Nephron progenitor cell (in vitro differentiated cells): Measurements from ENCODE around the gene PAOX.
"Not testable (repeated sequence)": the region's sequence is repeated elsewhere in the genome, so short reads cannot be mapped to it uniquely, and the experiment has no call there.

Experiments used
- DNase-seq: peaks from one replicate; pipeline ENCODE4 v3.0.0; 2021
- H3K27ac Mint-ChIP-seq: 2 replicates; pipeline ENCODE4 v1.8.0; 2021; ENCODE audit warnings: mild to moderate bottlenecking, moderate library complexity, mixed read lengths
- H3K27me3 Mint-ChIP-seq: 2 replicates; pipeline ENCODE4 v1.8.0; 2021; ENCODE audit warnings: mild to moderate bottlenecking, low read depth, mixed read lengths; ENCODE audit not compliant: poor library complexity
- H3K36me3 Mint-ChIP-seq: 2 replicates; pipeline ENCODE4 v1.8.0; 2021; ENCODE audit warnings: low read depth, mixed read lengths
- H3K4me1 Mint-ChIP-seq: 2 replicates; pipeline ENCODE4 v1.8.0; 2021; ENCODE audit warnings: mixed read lengths
- H3K4me3 Mint-ChIP-seq: 2 replicates; pipeline ENCODE4 v1.8.0; 2021; ENCODE audit warnings: mild to moderate bottlenecking, moderate library complexity, mixed read lengths
- H3K9me3 Mint-ChIP-seq: 2 replicates; pipeline ENCODE4 v1.8.0; 2021; ENCODE audit warnings: mild to moderate bottlenecking, moderate library complexity, mixed read lengths
- TF ChIP-seq, protein P1 (sequence below): fragments of 200-600 bp; sonication (generic); IDR thresholded peaks from 2 replicates; pipeline ENCODE4 v1.5.0; 2021; ENCODE audit warnings: antibody characterized with exemption

PAOX gene

DNA sequence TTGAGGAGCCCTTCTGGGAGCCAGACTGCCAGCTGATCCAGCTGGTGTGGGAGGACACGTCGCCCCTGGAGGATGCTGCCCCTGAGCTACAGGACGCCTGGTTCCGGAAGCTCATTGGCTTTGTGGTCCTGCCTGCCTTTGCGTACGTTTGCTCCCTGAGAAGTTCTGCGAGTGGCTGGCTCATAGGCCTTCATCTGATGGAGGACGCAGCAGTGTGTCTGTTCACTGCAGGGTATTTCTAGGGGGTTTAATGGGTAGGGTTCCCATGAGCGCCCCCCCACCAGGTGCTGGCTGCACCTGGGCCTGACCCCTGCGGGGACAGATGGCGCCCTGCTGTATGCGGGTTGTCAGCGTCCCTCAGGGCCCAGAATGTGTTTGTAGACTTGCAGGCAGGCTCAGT, 5.0 kb downstream of the PAOX start:
- H3K4me1 Mint-ChIP-seq = peaks cover 13% of the 10 kb centered on the region
- H3K36me3 Mint-ChIP-seq = peaks cover 5% of the 10 kb centered on the region
- no peak overlapping the region for H3K27ac Mint-ChIP-seq
- no peak for DNase-seq
- H3K4me3 Mint-ChIP-seq = no peak overlapping the region
- peaks cover 53% of the 10 kb centered on the region for H3K27me3 Mint-ChIP-seq
- TF ChIP-seq, protein P1, sequence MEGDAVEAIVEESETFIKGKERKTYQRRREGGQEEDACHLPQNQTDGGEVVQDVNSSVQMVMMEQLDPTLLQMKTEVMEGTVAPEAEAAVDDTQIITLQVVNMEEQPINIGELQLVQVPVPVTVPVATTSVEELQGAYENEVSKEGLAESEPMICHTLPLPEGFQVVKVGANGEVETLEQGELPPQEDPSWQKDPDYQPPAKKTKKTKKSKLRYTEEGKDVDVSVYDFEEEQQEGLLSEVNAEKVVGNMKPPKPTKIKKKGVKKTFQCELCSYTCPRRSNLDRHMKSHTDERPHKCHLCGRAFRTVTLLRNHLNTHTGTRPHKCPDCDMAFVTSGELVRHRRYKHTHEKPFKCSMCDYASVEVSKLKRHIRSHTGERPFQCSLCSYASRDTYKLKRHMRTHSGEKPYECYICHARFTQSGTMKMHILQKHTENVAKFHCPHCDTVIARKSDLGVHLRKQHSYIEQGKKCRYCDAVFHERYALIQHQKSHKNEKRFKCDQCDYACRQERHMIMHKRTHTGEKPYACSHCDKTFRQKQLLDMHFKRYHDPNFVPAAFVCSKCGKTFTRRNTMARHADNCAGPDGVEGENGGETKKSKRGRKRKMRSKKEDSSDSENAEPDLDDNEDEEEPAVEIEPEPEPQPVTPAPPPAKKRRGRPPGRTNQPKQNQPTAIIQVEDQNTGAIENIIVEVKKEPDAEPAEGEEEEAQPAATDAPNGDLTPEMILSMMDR = no peak
- no peaks in the 10 kb centered on the region for H3K9me3 Mint-ChIP-seq

DNA sequence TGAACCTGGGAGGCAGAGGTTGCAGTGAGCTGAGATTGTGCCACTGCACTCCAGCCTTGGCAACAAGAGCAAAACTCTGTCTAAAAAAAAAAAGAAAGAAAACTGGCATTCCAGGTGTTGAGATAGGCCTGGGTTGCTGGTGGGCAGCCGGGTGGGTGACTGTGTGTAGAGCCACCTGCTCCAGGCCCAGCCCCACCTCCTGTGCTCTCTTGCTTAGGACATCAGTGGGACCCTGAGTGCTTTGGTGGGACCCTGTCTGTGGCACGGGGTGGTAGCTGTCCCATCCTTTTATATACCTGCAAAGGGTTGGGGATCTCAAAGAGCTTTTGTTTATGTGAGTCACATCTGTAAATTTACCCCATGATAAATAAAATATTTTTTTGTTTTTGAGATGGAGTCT, 6.2 kb downstream of the PAOX start:
- H3K27ac Mint-ChIP-seq = no peak overlapping the region
- TF ChIP-seq, protein P1 = no peak
- DNase-seq = no peak
- H3K27me3 Mint-ChIP-seq = peaks cover 48% of the 10 kb centered on the region
- H3K9me3 Mint-ChIP-seq = no peaks in the 10 kb centered on the region
- no peak overlapping the region for H3K4me3 Mint-ChIP-seq
- peaks cover 19% of the 10 kb centered on the region for H3K4me1 Mint-ChIP-seq
- peaks cover 5% of the 10 kb centered on the region for H3K36me3 Mint-ChIP-seq

DNA sequence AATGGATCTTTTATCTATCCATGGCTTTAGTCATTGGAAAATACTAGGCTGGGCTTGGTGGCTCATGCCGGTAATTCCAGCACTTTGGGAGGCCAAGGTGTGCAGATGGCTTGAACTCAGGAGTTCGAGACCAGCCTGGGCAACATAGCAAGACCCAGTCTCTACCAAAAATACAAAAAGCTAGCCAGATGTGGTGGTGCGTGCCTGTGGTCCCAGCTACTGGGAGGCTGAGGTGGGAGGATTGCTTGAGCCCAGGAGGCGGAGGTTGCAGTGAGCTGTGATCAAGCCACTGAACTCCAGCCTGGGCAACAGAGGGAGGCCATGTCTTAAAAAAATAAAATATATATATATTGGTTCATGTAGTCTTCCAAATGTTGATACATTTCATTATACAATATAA, 7.9 kb downstream of the PAOX start:
- peaks cover 35% of the 10 kb centered on the region for H3K27me3 Mint-ChIP-seq
- not testable (repeated sequence) for DNase-seq, H3K36me3 Mint-ChIP-seq

DNA sequence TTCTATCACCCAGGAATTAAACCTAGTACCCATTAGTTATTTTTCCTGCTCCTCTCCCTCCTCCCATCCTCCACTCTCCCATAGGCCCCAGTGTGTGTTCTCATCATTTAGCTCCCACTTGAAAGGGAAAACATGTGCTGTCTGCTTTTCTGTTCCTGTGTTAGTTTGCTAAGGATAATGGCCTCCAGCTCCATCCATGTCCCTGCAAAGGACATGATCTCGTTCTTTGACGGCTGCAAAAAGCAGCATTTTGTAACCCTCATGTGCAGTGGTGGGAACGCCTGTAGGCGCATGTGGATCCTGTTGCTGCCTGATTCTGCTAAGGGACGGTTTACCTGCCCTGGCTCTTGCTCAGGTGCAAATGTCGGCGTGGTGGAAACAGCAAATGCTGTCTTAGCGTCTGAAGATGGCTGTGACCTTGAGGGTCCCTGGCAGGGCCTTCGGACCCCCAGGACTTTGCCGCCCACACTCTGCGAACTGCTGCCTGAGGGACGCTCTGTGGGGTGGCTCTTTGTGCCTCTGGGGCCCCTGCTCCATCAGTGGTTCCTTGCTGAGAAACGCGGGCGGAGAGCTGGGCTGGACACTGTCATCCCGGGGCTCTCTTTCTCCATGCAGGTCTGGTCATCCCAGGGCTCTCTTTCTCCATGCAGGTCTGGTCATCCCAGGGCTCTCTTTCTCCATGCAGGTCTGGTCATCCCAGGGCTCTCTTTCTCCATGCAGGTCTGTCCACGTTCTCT, 9.3 kb downstream of the PAOX start:
- H3K27me3 Mint-ChIP-seq = peaks cover 24% of the 10 kb centered on the region
- no peaks in the 10 kb centered on the region for H3K36me3 Mint-ChIP-seq
- no peak overlapping the region for H3K27ac Mint-ChIP-seq
- H3K4me3 Mint-ChIP-seq = no peak overlapping the region
- TF ChIP-seq, protein P1 = no peak
- DNase-seq = no peak
- peaks cover 19% of the 10 kb centered on the region for H3K4me1 Mint-ChIP-seq
- no peaks in the 10 kb centered on the region for H3K9me3 Mint-ChIP-seq

More for the DNA sequence above, 7.9 kb downstream of the PAOX start:
- H3K4me3 Mint-ChIP-seq, H3K9me3 Mint-ChIP-seq, H3K27ac Mint-ChIP-seq: not testable (repeated sequence)
- H3K4me1 Mint-ChIP-seq = peaks cover 19% of the 10 kb centered on the region

DNA sequence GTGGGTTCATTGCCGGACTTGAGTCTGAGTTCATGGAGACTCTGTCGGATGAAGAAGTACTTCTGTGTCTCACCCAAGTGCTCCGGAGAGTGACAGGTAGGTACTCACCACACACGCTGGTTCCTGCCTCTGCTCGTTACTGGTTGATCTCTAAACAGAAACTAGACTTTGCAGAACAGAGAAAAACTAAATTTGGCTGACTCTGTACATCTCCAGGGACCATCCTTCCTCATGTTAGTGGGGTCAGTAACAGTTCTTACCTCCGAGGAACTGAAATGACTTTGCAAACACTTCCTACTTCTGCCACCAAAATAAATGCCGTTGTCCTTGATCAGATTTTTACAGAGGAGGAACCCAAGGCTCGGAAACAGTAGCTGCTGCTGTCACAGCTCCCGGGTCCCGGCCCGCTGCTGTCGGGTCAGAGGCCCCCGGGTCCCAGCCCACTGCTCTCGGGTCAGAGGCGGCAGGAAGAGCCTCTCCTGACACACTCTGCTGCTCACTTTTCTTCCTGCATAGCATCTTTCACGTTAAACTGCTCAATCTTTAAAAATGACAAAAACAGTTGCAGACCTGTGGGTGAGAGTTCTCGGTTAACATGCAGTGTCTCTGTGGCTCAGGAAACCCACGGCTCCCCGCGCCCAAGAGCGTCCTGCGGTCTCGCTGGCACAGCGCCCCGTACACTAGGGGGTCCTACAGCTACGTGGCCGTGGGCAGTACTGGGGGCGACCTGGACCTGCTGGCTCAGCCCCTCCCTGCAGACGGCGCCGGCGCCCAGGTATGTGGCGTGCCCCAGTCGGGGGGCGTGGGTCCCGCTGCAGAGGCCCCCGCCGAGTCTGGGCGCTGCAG, 10.1 kb downstream of the PAOX start:
- H3K9me3 Mint-ChIP-seq = no peaks in the 10 kb centered on the region
- no peak for DNase-seq
- H3K36me3 Mint-ChIP-seq = no peaks in the 10 kb centered on the region
- TF ChIP-seq, protein P1 = no peak
- no peak overlapping the region for H3K4me3 Mint-ChIP-seq
- peaks cover 22% of the 10 kb centered on the region for H3K27me3 Mint-ChIP-seq
- peaks cover 19% of the 10 kb centered on the region for H3K4me1 Mint-ChIP-seq
- H3K27ac Mint-ChIP-seq = no peak overlapping the region

DNA sequence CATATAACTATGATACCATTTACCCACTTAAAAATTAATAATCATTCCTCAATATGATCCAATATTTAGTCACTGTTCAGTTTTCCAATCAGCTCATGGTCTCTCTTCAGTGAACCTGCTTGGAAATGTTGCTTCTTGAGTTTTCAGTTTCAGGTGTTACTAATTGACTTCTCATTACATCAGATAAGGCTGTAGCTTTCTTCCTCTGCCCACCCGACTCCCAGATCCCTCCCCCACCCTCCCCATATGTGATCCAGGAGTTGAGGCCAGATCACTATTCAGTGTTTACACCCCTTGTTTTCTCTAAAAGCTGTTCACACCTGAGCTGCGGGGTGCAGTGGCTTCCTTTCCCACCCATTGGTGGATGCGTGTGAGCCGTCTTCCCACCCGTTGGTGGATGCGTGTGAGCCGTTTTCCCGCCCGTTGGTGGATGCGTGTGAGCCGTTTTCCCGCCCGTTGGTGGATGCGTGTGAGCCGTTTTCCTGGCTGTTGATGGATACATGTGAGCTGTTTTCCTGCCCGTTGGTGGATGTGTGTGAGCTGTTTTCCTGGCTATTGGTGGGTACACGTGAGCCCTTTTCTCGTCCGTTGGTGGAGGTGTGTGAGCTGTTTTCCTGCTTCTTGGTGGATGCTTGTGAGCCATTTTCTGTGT, 11.7 kb downstream of the PAOX start:
- DNase-seq = no peak
- Mint-ChIP-seq H3K9me3 (no peaks in the 10 kb centered on the region), H3K27me3 (peaks cover 19% of the 10 kb centered on the region), H3K36me3 (peaks cover 4% of the 10 kb centered on the region), H3K4me3 (no peak overlapping the region), H3K27ac (peak overlapping the region; percentile 40), H3K4me1 (peaks cover 31% of the 10 kb centered on the region)
- TF ChIP-seq, protein P1 = no peak
